Ascending aorta (tissue), 2 donors: ENCODE results near the gene MED13. TPM values are rescaled to one million over a fixed set of nuclear protein-coding genes. Genes with fewer than 3 reads are reported as not detected.

Experiments used
- DNase-seq, 2 donors: peaks; one replicate each; pipeline ENCODE4 v3.0.0-alpha.2; 2019; ENCODE audit warnings: low spot score in 2 of 2
- H3K27ac ChIP-seq, 2 donors: fragments of 200-600 bp; sonication (generic); one replicate each; pipeline ENCODE4 v1.5.1; 2016 to 2017; ENCODE audit warnings: mild to moderate bottlenecking in 1 of 2
- H3K27me3 ChIP-seq: fragments of 200-600 bp; sonication (generic); one replicate; pipeline ENCODE4 v1.5.1; 2017
- H3K36me3 ChIP-seq, 2 donors: fragments of 200-600 bp; sonication (generic); one replicate each; pipeline ENCODE4 v1.5.1; 2016
- H3K4me1 ChIP-seq, 2 donors: fragments of 200-600 bp; sonication (generic); one replicate each; pipeline ENCODE4 v1.5.1; 2016 to 2017; ENCODE audit warnings: mild to moderate bottlenecking in 1 of 2
- H3K4me3 ChIP-seq, 2 donors: fragments of 200-600 bp; sonication (generic); one replicate each; pipeline ENCODE4 v1.5.1; 2016 to 2017; ENCODE audit warnings: mild to moderate bottlenecking in 1 of 2
- H3K9me3 ChIP-seq, 2 donors: fragments of 200-600 bp; sonication (generic); one replicate each; pipeline ENCODE4 v1.5.1; 2016
- CTCF ChIP-seq, 3 experiments: fragments of 200-600 bp in 2 of 3; fragments of 450-650 bp in 1 of 3; sonication (generic) in 2 of 3; IDR thresholded peaks; one replicate each; pipeline ENCODE4 v1.5.1; 2016 to 2019; ENCODE audit warnings: antibody characterized with exemption in 3 of 3, mild to moderate bottlenecking in 1 of 3, moderate library complexity in 1 of 3
- intact Hi-C: fragments of 100-400 bp; cut with DNase I; formaldehyde crosslinking; loops from one replicate; pipeline ENCODE4 v1.15.1; 2023
- total RNA-seq: library from RNA; depleted of rRNA; stranded (reverse); fragments of >200 nt; gene quantifications from one replicate; pipeline ENCODE4 v1.1.0, GENCODE V29; 2016

Gene MED13
- total RNA-seq, 1 donor from 2014 or later: 19.5 TPM

GRCh38 chr17:62089334-62089733 is 24.3 kb upstream of the MED13 start:
- TF ChIP-seq CTCF (IDR thresholded peaks at IDR 0.05): no peak
- no peaks in the 10 kb centered on the region for H3K9me3 ChIP-seq
- intact Hi-C loops: no loop called here
- DNase-seq: no peak
- no peak overlapping the region for H3K4me3 ChIP-seq
- no peak overlapping the region for H3K27ac ChIP-seq
- no peaks in the 10 kb centered on the region for H3K36me3 ChIP-seq
- H3K4me1 ChIP-seq: no peaks in the 10 kb centered on the region
- H3K27me3 ChIP-seq: no peaks in the 10 kb centered on the region

GRCh38 chr17:62086737-62087136 is 21.7 kb upstream of the MED13 start:
- H3K4me1 ChIP-seq: no peaks in the 10 kb centered on the region
- intact Hi-C loops: no loop called here
- H3K27me3 ChIP-seq: no peaks in the 10 kb centered on the region
- DNase-seq: no peak
- no peak overlapping the region for H3K27ac ChIP-seq
- H3K4me3 ChIP-seq: no peak overlapping the region
- TF ChIP-seq CTCF (IDR thresholded peaks at IDR 0.05): no peak
- no peaks in the 10 kb centered on the region for H3K36me3 ChIP-seq
- H3K9me3 ChIP-seq: no peaks in the 10 kb centered on the region

- H3K36me3 ChIP-seq: no peaks in the 10 kb centered on the region
- intact Hi-C loops: no loop called here
- no peak for TF ChIP-seq CTCF (IDR thresholded peaks at IDR 0.05)
- no peak overlapping the region for H3K4me3 ChIP-seq
- H3K4me1 ChIP-seq: no peaks in the 10 kb centered on the region
- H3K27me3 ChIP-seq: no peaks in the 10 kb centered on the region
- H3K9me3 ChIP-seq: no peaks in the 10 kb centered on the region
- no peak overlapping the region for H3K27ac ChIP-seq
- DNase-seq: no peak
These were observed 20.7 kb upstream of the MED13 start for GRCh38 chr17:62085511-62086408.

GRCh38 chr17:62084585-62084984 is 19.5 kb upstream of the MED13 start:
- H3K9me3 ChIP-seq: no peaks in the 10 kb centered on the region
- no peaks in the 10 kb centered on the region for H3K27me3 ChIP-seq
- no peak overlapping the region for H3K4me3 ChIP-seq
- H3K4me1 ChIP-seq: no peaks in the 10 kb centered on the region
- no peak for TF ChIP-seq CTCF (IDR thresholded peaks at IDR 0.05)
- no peaks in the 10 kb centered on the region for H3K36me3 ChIP-seq
- DNase-seq: no peak
- H3K27ac ChIP-seq: no peak overlapping the region
- intact Hi-C loops: no loop called here

- Histone ChIP-seq H3K4me3 (no peak overlapping the region), H3K9me3 (no peaks in the 10 kb centered on the region), H3K27me3 (no peaks in the 10 kb centered on the region), H3K27ac (no peak overlapping the region), H3K36me3 (no peaks in the 10 kb centered on the region), H3K4me1 (no peaks in the 10 kb centered on the region)
- intact Hi-C loops: no loop called here
- no peak for DNase-seq
- TF ChIP-seq CTCF (IDR thresholded peaks at IDR 0.05): no peak
These were observed 18.6 kb upstream of the MED13 start for GRCh38 chr17:62083651-62084050.
